Left forelimb (tissue), 1 donor: ENCODE data around the gene RNF114.
"Not testable (repeated sequence)": the region's sequence is repeated elsewhere in the genome, so short reads cannot be mapped to it uniquely, and the experiment has no call there.

Source experiments
- DNase-seq: peaks from one replicate; pipeline ENCODE4 v3.0.0-alpha.2; 2018; ENCODE audit warnings: low spot score

The RNF114 gene

DNA sequence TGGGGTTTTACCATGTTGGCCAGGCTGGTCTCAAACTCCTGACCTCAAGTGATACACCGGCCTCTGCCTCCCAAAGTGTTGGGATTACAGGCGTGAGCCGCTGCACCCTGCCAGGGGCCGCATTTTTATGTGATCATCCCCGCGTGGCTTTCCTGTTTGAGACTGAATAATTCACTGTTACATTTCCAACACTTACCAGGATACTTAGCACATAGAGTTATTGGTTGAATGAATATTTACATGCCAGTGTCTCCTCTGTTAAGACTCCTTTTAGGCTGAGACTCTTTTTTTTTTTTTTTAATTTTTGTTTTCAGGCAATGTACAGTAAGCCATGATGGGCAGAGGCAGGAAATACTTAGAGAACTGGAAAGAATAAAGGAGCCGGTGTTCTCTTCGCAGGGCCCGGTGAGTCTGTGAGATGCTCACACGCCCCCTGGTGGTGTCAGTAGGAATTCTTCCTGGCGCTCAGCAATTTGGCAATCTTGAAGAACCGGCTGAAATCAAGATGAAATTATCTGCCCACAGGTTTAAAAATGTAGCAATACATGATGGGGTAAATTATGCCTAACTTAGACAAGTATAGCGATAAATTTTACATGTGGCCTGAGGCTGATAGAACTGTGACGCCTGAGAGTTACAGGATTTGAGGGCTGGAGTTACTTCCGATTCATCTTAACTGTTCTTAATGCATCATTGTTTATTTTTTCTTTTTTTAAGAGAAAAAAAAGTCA, 7.6 kb upstream of the RNF114 start:
- DNase-seq = peak; percentile 80

- DNase-seq = no peak
Observed at GRCh38 chr20:49929142-49929494, 7.1 kb upstream of the RNF114 start.

DNA sequence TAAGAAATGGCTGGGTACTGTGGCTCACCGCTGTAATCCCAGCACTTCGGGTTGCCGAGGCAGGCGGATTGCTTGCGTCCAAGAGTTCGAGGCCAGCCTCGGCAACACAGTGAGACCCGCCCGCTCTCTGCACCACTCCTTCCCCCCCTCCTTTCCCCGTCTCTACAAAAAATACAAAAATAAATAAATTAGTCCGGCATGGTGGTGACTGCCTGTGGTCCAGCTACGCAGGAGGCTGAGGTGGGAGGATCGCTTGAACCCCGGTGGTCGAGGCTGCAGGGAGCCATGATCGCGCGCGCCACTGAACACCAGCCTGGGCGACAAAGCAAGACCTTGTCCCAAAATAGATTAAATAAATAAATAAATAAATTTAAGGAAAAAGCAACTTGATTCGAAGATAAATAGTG, 448 bp upstream of the RNF114 start:
- DNase-seq = no peak

- no peak for DNase-seq
Observed at GRCh38 chr20:49937027-49937929, 1.1 kb downstream of the RNF114 start.

- peak; percentile 75 for DNase-seq
Observed at GRCh38 chr20:49938173-49939163, 2.3 kb downstream of the RNF114 start.

- no peak for DNase-seq
Observed at GRCh38 chr20:49941456-49941855, 5.3 kb downstream of the RNF114 start.

DNA sequence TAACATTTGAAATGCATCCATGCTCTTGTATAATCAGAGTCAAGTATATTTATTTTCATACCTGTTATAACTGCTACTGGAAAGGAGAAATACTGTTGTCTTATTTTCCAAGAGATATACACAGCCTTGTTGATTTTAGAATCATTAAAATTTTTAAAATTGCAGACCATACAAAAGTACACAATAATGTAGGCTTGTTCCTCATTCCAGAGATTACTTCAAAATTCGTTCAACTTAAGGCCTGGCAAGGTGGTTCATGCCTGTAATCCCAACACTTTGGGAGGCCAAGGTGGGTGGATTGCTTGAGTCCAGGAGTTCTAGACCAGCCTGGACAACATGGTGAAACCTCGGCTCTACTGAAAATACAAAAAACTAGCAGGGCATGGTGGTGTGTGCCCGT, 6.1 kb downstream of the RNF114 start:
- DNase-seq = no peak

DNA sequence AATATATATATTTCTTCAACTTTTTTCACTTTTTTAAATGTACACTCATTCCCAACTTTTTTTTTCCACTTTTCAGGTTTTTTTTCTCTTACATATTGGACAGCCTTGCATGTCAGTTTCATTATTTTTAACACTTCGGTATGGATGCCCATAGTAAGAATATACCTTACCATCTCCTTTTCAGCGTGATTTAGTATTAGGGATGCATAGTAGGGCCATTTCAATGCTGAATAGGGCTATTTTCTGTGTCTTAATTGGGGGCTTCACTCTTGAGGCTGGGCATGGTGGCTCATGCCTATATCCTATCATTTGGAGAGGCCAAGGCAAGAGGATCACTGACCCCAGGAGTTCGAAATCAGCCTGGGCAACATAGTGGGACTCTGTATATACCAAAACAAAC, 6.7 kb downstream of the RNF114 start:
- DNase-seq = no peak

- no peak for DNase-seq
Observed at GRCh38 chr20:49945306-49945700, 9.1 kb downstream of the RNF114 start.

GRCh38 chr20:49945701-49946477, 9.7 kb downstream of the RNF114 start:
- DNase-seq = no peak

DNA sequence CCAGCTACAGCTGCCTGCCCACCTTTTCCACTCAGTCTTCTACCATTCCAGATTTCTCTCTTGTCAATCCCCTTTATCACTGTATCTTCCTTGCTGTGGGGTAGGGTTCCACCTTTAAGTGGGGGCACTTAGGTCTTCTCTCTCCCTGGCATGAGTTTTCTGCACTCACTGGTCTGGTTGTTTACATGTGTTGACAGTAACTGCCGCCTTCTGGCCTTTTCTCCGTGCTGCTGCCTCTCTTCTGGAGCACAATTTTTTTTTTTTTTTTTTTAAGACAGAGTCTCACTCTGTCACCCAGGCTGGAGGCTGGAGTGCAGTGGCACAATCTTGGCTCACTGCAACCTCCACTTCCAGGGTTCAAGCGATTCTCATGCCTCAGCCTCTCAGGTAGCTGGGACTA, 12.0 kb downstream of the RNF114 start:
- no peak for DNase-seq

GRCh38 chr20:49948809-49949507, 12.8 kb downstream of the RNF114 start:
- DNase-seq = no peak

DNA sequence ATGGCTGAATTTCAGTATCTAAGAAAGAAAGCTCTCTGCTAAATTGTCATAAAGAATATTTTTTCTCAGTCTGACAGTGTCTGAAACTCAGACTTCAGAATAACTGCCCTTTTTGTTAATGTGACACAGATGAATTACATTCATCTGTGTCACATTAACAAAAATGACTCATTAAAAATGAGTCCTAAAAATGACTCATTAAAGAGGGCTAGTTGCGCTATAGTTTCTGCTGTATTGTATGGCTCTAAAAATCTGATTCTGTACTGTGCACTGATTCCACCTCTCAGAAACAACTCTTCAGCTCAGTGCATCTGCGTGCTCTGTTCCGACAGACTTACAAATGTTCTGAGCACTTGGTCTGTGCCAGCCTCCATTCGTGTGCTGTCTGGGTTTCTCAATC, 15.0 kb downstream of the RNF114 start:
- no peak for DNase-seq

GRCh38 chr20:49955167-49955566, 19.0 kb downstream of the RNF114 start:
- no peak for DNase-seq

DNA sequence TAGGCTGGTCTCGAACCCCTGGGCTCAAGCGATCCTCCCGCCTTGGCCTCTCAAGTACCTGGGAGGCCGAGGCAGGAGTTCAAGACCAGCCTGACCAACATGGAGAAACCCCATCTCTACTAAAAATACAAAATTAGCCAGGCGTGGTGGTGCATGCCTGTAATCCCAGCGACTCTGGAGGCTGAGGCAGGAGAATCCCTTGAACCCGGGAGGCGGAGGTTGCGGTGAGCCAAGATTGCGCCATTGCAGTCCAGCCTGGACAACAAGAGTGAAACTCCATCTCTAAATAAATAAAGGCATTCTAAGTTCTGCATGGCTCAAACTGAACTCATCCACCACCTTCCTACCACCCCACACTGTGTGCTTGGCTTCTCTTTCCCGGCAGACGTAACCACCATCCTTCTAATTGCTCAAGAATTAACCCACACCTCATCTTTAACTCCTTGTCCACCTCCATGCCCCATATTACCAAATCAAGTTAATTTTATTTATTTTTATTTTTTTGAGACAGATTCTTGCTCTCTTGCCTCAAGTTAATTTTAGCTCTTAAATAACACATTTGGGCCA, 19.7 kb downstream of the RNF114 start:
- not testable (repeated sequence) for DNase-seq

DNA sequence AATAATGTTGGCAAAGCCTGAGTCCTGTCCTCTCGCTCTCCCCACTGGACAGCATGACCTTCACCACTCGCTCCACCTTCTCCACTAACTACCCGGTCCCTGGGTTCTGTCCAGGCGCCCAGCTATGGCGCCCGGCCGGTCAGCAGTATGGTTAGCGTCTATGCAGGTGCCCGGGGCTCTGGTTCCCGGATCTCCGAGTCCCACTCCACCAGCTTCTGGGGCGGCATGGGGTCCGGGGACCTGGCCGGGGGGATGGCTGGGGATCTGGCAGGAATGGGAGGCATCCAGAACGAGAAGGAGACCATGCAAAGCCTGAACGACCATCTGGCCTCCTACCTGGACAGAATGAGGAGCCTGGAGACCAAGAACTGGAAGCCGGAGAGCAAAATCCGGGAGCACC, 20.5 kb downstream of the RNF114 start:
- DNase-seq = no peak

DNA sequence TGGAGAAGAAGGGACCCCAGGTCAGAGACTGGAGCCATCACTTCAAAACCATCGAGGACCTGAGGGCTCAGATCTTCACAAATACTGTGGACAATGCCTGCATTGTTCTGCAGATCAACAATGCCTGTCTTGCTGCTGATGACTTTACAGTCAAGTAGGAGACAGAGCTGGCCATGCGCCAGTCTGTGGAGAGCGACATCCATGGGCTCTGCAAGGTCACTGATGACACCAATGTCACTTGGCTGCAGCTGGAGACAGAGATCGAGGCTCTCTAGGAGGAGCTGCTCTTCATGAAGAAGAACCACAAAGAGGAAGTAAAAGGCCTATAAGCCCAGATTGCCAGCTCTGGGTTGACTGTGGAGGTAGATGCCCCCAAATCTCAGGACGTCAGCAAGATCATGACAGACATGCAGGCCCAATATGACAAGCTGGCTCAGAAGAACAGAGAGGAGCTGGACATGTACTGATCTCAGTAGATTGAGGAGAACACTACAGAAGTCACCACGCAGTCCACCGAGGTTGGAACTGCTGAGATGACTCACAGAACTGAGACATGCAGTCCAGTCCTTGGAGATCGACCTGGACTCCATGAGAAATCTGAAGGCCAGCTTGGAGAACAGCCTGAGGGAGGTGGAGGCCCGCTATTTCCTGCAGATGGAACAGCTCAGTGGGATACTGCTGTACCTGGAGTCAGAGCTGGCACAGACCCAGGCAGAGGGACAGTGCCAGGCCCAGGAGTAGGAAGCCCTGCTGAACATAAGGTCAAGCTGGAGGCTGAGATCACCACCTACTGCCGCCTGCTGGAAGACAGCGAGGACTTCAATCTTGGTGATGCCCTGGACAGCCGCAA, 21.1 kb downstream of the RNF114 start:
- DNase-seq = not testable (repeated sequence)

DNA sequence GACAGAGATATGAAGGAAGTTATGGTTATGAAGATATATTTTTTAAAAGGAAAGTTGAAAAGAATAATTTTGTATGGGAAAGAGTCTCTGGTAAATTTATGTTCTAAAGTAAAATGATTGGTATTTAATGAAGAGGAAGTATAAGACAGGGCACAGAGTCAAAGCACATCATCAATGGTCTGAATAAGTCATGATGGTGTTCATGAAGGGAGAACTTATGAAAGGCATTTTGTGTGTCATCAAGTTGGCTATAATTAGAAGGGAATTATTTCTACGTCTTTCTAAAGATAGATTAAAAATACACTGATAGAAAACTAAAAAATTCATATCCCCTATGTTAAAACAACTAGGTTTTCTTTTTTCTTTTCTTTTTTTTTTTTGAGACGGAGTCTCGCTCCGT, 25.2 kb downstream of the RNF114 start:
- no peak for DNase-seq

GRCh38 chr20:49964964-49965780, 29.0 kb downstream of the RNF114 start:
- no peak for DNase-seq
